AG10803 (cell line): Measurements from ENCODE around the gene OR51L1.

Experiments
- DNase-seq: peaks from one replicate; pipeline ENCODE4 v3.0.0; 2010; ENCODE audit warnings: low read depth
- H3K4me3 ChIP-seq: 2 replicates; pipeline ENCODE4 v1.5.1; 2011; ENCODE audit warnings: mild to moderate bottlenecking, low read length, control low read depth
- TF ChIP-seq, protein P1 (sequence below): conservative IDR thresholded peaks from 2 replicates; pipeline ENCODE4 v1.5.1; 2011; ENCODE audit warnings: mild to moderate bottlenecking, low read length, control low read depth, inconsistent platforms

The OR51L1 gene

DNA sequence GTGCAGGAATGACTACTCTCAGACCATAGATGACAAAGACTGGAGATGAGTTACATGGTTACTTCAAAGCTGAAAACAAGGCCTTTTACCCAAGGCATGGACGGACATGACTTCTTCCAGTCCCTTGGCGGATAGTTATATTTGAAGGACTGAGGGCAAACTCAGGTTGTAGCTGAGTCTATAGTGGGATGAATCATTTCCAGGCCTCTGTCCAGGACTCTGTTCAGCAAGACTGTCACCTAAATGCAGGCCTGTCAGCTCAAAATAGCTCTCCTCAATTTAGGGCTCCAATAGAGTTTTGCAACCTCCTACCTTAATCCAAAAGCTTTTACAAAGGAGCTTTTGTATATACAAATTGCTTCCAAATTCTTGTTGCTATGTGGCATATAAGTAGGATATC, 27.3 kb downstream of the OR51L1 start:
- TF ChIP-seq, protein P1, sequence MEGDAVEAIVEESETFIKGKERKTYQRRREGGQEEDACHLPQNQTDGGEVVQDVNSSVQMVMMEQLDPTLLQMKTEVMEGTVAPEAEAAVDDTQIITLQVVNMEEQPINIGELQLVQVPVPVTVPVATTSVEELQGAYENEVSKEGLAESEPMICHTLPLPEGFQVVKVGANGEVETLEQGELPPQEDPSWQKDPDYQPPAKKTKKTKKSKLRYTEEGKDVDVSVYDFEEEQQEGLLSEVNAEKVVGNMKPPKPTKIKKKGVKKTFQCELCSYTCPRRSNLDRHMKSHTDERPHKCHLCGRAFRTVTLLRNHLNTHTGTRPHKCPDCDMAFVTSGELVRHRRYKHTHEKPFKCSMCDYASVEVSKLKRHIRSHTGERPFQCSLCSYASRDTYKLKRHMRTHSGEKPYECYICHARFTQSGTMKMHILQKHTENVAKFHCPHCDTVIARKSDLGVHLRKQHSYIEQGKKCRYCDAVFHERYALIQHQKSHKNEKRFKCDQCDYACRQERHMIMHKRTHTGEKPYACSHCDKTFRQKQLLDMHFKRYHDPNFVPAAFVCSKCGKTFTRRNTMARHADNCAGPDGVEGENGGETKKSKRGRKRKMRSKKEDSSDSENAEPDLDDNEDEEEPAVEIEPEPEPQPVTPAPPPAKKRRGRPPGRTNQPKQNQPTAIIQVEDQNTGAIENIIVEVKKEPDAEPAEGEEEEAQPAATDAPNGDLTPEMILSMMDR: no peak
- no peak overlapping the region for H3K4me3 ChIP-seq
- DNase-seq: no peak

DNA sequence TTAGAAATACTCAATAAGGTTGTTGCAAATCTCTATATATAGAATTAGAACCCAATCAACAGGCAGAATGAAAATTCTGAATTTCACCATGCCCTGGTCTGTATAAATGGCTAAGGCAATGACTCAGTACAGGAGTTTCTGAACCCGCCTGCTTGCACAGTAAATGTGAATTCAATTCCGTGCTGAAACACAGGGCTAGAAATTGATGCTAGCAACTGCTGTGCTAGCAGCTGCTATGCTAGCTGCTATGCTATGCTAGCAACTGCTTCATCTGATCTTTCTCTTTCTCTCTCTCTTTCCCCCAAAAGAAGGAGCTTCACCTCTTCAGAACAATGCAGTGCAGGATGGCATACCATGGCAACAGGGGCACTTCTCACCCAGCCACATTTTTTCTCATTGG, 42.0 kb downstream of the OR51L1 start:
- H3K4me3 ChIP-seq: no peak overlapping the region
- DNase-seq: no peak
- TF ChIP-seq, protein P1: no peak

DNA sequence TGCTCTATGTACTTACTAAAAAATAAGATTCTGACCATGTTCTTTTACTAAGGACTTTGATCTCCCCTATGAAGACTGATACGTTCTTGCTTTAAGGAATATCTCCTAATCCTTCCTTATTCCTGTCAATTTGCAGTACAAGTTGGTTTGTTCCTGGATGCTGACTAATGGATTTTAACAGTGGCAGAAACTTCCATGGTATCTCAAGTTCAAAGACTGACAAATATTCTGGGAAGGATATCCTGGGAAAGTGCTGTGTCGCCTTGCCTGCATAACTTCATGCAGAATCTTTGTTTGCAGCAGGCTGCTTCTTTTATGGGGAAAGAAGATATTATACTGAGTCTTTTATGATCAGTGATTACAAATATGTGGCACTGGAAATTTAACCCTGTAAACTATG, 43.3 kb downstream of the OR51L1 start:
- no peak for DNase-seq
- TF ChIP-seq, protein P1: no peak

DNA sequence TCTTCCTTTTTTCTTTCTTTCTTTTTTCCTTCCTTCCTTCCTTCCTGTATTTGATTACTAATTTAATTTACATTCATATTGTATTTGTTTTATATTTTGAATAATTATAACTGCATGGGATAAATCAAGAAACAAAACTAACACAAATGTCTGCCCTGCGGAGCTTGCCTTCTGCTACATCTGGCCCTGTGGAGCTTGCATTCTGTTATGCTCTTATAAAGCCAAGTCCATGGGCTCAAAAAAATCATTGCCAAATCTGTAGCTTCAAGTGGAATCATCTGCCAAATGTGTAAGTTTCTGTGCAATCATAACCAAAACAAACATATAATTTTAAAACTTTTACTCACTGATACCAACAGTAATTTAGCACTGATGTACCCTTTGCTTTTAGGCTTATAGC, 43.7 kb downstream of the OR51L1 start:
- H3K4me3 ChIP-seq: no peak overlapping the region
- TF ChIP-seq, protein P1: no peak
- no peak for DNase-seq

More for the DNA sequence above, 43.3 kb downstream of the OR51L1 start:
- H3K4me3 ChIP-seq: no peak overlapping the region

DNA sequence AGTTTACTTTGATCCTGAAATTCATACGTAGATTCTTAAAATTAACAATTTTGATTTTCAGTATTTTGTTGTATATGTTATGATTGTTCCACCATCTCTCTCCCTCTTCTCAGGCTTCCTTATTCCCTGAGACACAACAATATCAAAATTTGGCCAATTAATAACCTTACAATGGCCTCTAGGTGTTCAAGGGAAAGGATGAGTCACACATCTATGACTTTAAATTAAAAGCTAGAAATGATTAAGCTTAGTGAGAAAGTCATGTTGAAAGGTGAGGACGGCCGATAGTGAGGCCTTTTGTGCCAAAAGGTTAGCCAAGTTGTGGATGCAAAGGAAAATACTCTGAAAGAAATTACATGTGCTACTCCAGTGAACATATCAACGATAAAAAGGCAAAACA, 46.2 kb downstream of the OR51L1 start:
- no peak overlapping the region for H3K4me3 ChIP-seq
- no peak for DNase-seq
- TF ChIP-seq, protein P1: no peak

DNA sequence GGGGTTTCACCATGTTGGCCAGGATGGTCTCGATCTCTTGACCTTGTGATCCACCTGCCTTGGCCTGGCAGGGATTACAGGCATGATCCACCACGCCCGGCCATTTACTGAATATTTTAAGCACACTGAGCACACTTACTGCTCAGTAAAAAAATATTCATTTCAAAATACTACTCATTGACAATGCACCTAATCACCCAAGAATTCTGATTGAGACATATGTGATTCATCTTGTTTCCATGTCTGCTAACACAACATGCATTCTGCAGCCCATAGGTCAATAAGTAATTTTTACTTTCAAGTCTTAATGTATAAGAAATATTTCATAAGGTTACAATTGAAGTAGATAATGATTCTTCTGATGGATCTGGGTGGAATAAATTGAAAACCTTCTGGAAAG, 47.4 kb downstream of the OR51L1 start:
- TF ChIP-seq, protein P1: no peak
- H3K4me3 ChIP-seq: no peak overlapping the region
- no peak for DNase-seq

DNA sequence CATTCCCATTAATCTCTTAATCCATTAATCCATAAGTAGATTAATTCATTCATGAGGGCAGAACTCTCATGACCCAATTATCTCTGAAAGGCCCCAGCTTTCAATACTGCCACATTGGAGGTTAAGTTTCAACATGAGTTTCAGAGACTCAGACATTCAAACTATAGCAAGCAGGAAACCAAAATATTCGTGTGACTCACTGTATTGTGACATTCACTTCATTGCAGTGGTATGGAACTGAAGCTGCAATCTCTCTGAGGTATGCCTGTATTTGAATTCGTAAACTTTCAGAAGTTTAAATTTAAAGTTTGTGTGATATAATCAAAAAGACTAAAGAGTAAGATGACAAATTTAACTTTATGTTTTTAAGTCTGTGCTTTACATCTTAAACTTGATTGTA, 48.7 kb downstream of the OR51L1 start:
- peak; percentile 1 for DNase-seq
- no peak overlapping the region for H3K4me3 ChIP-seq
- TF ChIP-seq, protein P1: no peak
